ENCODE measurements around the gene GATM.

Gene GATM

DNA sequence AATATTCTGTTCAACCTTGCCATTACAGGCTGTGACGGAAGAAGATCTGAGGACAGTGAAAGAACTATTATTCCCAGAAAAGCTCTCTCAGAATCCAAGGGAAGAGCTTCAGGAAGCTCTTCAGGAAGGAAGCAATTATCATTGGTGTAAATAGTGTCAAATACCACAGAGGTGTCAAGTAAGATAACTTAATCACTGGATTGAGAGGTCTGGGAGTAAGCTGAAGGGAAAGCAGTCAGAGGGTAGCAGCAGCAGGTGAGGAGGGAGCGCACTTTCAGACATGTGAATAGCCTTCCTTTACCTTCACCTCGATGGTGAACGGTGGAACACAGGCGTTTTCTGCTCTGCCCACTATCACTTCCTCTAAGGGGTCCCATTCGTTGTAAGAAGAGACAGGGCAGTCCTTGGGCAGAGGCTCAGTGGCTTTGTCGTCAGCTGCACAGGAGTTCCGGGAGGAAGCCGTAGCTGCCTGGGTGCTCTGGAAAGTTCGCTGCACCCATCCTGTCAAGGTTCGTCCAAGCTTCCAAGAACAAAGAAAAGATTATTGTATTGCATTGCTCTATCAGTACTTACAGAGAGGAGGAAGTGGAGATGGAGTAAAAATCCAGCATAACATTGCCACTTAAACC, 1.9 kb downstream of the GATM start:
- Histone ChIP-seq H2AK5ac (ENCODE audit: low read length) (no peak overlapping the region), H3K18ac (ENCODE audit: low read length) (no peak overlapping the region), H3K23ac (ENCODE audit: low read length) (no peak overlapping the region), H3K9ac (ENCODE audit: low read length) (no peak overlapping the region), H4K8ac (ENCODE audit: low read depth, low read length) (no peak overlapping the region), H3K36me3 (ENCODE audit: control insufficient read depth, insufficient read depth, low read length) (no peaks in the 10 kb centered on the region), H3K79me1 (ENCODE audit: low read length) (no peaks in the 10 kb centered on the region), H3K4me2 (ENCODE audit: low read length) (peak overlapping the region; percentile 31), H3K4me1 (ENCODE audit: control insufficient read depth, low read depth, low read length) (peaks cover 15% of the 10 kb centered on the region), H3K27ac (ENCODE audit: low read depth, low read length) (peak overlapping the region; percentile 47), H3K27me3 (ENCODE audit: insufficient read depth, low read length, poor library complexity) (peaks cover 8% of the 10 kb centered on the region), H3K79me2 (ENCODE audit: control insufficient read depth, insufficient read depth, low read length) (no peaks in the 10 kb centered on the region), H3K56ac (ENCODE audit: low read length) (peak overlapping the region; percentile 73), H2BK5ac (ENCODE audit: low read length) (peak overlapping the region; percentile 48), H4K5ac (ENCODE audit: low read length) (no peak overlapping the region), H2BK15ac (replicated peaks; ENCODE audit: low read depth) (no peak overlapping the region), H3K4ac (ENCODE audit: low read depth, low read length) (no peak overlapping the region), H3K4me3 (ENCODE audit: low read length) (no peak overlapping the region), H2BK120ac (ENCODE audit: low read depth, low read length) (no peak overlapping the region)
- DNase-seq = peak; percentile 94
- no CpG with 5 or more reads among the region's 11 CpGs for WGBS (ENCODE audit: extremely low coverage, insufficient coverage, low lambda C conversion rate)

- Histone ChIP-seq H2BK5ac (ENCODE audit: low read length) (no peak overlapping the region), H3K4ac (ENCODE audit: low read depth, low read length) (no peak overlapping the region), H2BK120ac (ENCODE audit: low read depth, low read length) (no peak overlapping the region), H3K36me3 (ENCODE audit: control insufficient read depth, insufficient read depth, low read length) (no peaks in the 10 kb centered on the region), H3K4me1 (ENCODE audit: control insufficient read depth, low read depth, low read length) (peaks cover 15% of the 10 kb centered on the region), H4K8ac (ENCODE audit: low read depth, low read length) (no peak overlapping the region), H4K5ac (ENCODE audit: low read length) (no peak overlapping the region), H2AK5ac (ENCODE audit: low read length) (no peak overlapping the region), H2BK15ac (replicated peaks; ENCODE audit: low read depth) (no peak overlapping the region), H3K23ac (ENCODE audit: low read length) (peak overlapping the region; percentile 56), H3K4me2 (ENCODE audit: low read length) (no peak overlapping the region), H3K27ac (ENCODE audit: low read depth, low read length) (no peak overlapping the region), H3K56ac (ENCODE audit: low read length) (peak overlapping the region; percentile 11), H3K27me3 (ENCODE audit: insufficient read depth, low read length, poor library complexity) (peaks cover 8% of the 10 kb centered on the region), H3K79me1 (ENCODE audit: low read length) (no peaks in the 10 kb centered on the region), H3K79me2 (ENCODE audit: control insufficient read depth, insufficient read depth, low read length) (no peaks in the 10 kb centered on the region), H3K9ac (ENCODE audit: low read length) (no peak overlapping the region), H3K4me3 (ENCODE audit: low read length) (no peak overlapping the region), H3K18ac (ENCODE audit: low read length) (no peak overlapping the region)
- DNase-seq = no peak
- WGBS (ENCODE audit: extremely low coverage, insufficient coverage, low lambda C conversion rate) = no CpG with 5 or more reads among the region's 3 CpGs
Observed at GRCh38 chr15:45375836-45376235, 2.5 kb downstream of the GATM start.

- H4K5ac ChIP-seq (ENCODE audit: low read length) = no peak overlapping the region
- no peak overlapping the region for H3K27ac ChIP-seq (ENCODE audit: low read depth, low read length)
- no peak overlapping the region for H3K4me2 ChIP-seq (ENCODE audit: low read length)
- H3K4me3 ChIP-seq (ENCODE audit: low read length) = no peak overlapping the region
- H3K27me3 ChIP-seq (ENCODE audit: insufficient read depth, low read length, poor library complexity) = peaks cover 4% of the 10 kb centered on the region
- no peak overlapping the region for H3K9ac ChIP-seq (ENCODE audit: low read length)
- H3K18ac ChIP-seq (ENCODE audit: low read length) = no peak overlapping the region
- no peak overlapping the region for H3K4ac ChIP-seq (ENCODE audit: low read depth, low read length)
- no peak overlapping the region for H3K23ac ChIP-seq (ENCODE audit: low read length)
- no peak for DNase-seq
- no peaks in the 10 kb centered on the region for H3K79me1 ChIP-seq (ENCODE audit: low read length)
- H3K36me3 ChIP-seq (ENCODE audit: control insufficient read depth, insufficient read depth, low read length) = no peaks in the 10 kb centered on the region
- H3K4me1 ChIP-seq (ENCODE audit: control insufficient read depth, low read depth, low read length) = peaks cover 15% of the 10 kb centered on the region
- no CpG with 5 or more reads among the region's 2 CpGs for WGBS (ENCODE audit: extremely low coverage, insufficient coverage, low lambda C conversion rate)
- no peak overlapping the region for H2BK5ac ChIP-seq (ENCODE audit: low read length)
- H2AK5ac ChIP-seq (ENCODE audit: low read length) = no peak overlapping the region
- no peak overlapping the region for H2BK15ac ChIP-seq (replicated peaks; ENCODE audit: low read depth)
- H3K79me2 ChIP-seq (ENCODE audit: control insufficient read depth, insufficient read depth, low read length) = no peaks in the 10 kb centered on the region
- H2BK120ac ChIP-seq (ENCODE audit: low read depth, low read length) = no peak overlapping the region
- no peak overlapping the region for H3K56ac ChIP-seq (ENCODE audit: low read length)
- H4K8ac ChIP-seq (ENCODE audit: low read depth, low read length) = no peak overlapping the region
Observed at GRCh38 chr15:45373976-45374375, 4.4 kb downstream of the GATM start.

GRCh38 chr15:45372041-45372995, 6.0 kb downstream of the GATM start:
- Histone ChIP-seq H3K18ac (ENCODE audit: low read length) (no peak overlapping the region), H3K27me3 (ENCODE audit: insufficient read depth, low read length, poor library complexity) (no peaks in the 10 kb centered on the region), H3K36me3 (ENCODE audit: control insufficient read depth, insufficient read depth, low read length) (no peaks in the 10 kb centered on the region), H2BK120ac (ENCODE audit: low read depth, low read length) (no peak overlapping the region), H2AK5ac (ENCODE audit: low read length) (no peak overlapping the region), H3K56ac (ENCODE audit: low read length) (no peak overlapping the region), H3K79me1 (ENCODE audit: low read length) (no peaks in the 10 kb centered on the region), H4K8ac (ENCODE audit: low read depth, low read length) (no peak overlapping the region), H2BK15ac (replicated peaks; ENCODE audit: low read depth) (no peak overlapping the region), H3K4me1 (ENCODE audit: control insufficient read depth, low read depth, low read length) (peaks cover 11% of the 10 kb centered on the region), H3K4me2 (ENCODE audit: low read length) (no peak overlapping the region), H4K5ac (ENCODE audit: low read length) (no peak overlapping the region), H3K79me2 (ENCODE audit: control insufficient read depth, insufficient read depth, low read length) (no peaks in the 10 kb centered on the region), H2BK5ac (ENCODE audit: low read length) (no peak overlapping the region), H3K4me3 (ENCODE audit: low read length) (no peak overlapping the region), H3K23ac (ENCODE audit: low read length) (no peak overlapping the region), H3K27ac (ENCODE audit: low read depth, low read length) (no peak overlapping the region), H3K9ac (ENCODE audit: low read length) (no peak overlapping the region), H3K4ac (ENCODE audit: low read depth, low read length) (no peak overlapping the region)
- DNase-seq = no peak
- WGBS (ENCODE audit: extremely low coverage, insufficient coverage, low lambda C conversion rate) = no CpG with 5 or more reads among the region's 7 CpGs

- Histone ChIP-seq H3K4me3 (ENCODE audit: low read length) (no peak overlapping the region), H3K27me3 (ENCODE audit: insufficient read depth, low read length, poor library complexity) (no peaks in the 10 kb centered on the region), H3K9ac (ENCODE audit: low read length) (no peak overlapping the region), H3K79me2 (ENCODE audit: control insufficient read depth, insufficient read depth, low read length) (no peaks in the 10 kb centered on the region), H2BK120ac (ENCODE audit: low read depth, low read length) (no peak overlapping the region), H4K5ac (ENCODE audit: low read length) (no peak overlapping the region), H3K36me3 (ENCODE audit: control insufficient read depth, insufficient read depth, low read length) (no peaks in the 10 kb centered on the region), H4K8ac (ENCODE audit: low read depth, low read length) (no peak overlapping the region), H3K4ac (ENCODE audit: low read depth, low read length) (no peak overlapping the region), H3K4me2 (ENCODE audit: low read length) (no peak overlapping the region), H3K18ac (ENCODE audit: low read length) (no peak overlapping the region), H3K79me1 (ENCODE audit: low read length) (no peaks in the 10 kb centered on the region), H3K27ac (ENCODE audit: low read depth, low read length) (no peak overlapping the region), H3K56ac (ENCODE audit: low read length) (no peak overlapping the region), H3K4me1 (ENCODE audit: control insufficient read depth, low read depth, low read length) (peaks cover 8% of the 10 kb centered on the region), H2BK15ac (replicated peaks; ENCODE audit: low read depth) (no peak overlapping the region), H3K23ac (ENCODE audit: low read length) (no peak overlapping the region), H2BK5ac (ENCODE audit: low read length) (no peak overlapping the region), H2AK5ac (ENCODE audit: low read length) (no peak overlapping the region)
- DNase-seq = no peak
- no CpG with 5 or more reads among the region's 1 CpG for WGBS (ENCODE audit: extremely low coverage, insufficient coverage, low lambda C conversion rate)
Observed at GRCh38 chr15:45371546-45371945, 6.8 kb downstream of the GATM start.

Data from mesendoderm (in vitro differentiated cells).